B cell (primary cell): ENCODE results near the gene ABR. TPM values are rescaled to one million over a fixed set of nuclear protein-coding genes. Genes with fewer than 3 reads are reported as not detected.

Experiments used
- ATAC-seq: fragments of 200-7000 bp; cut with Tn5 transposase; one replicate; pipeline ENCODE4 v1.10.0; 2021; ENCODE audit warnings: low read depth, mild to moderate bottlenecking, moderate number of reproducible peaks, moderate library complexity
- CTCF ChIA-PET: fragments of 350-600 bp; sonication (Branson Sonifier 250); formaldehyde crosslinking; loops from one replicate; lab custom pipeline; 2021; ENCODE audit warnings: antibody characterized with exemption, inconsistent platforms; lab: Charles Lee
- POLR2A ChIA-PET: fragments of 350-600 bp; sonication (Branson Sonifier 250); formaldehyde crosslinking; loops from one replicate; lab custom pipeline; 2021; ENCODE audit warnings: antibody characterized with exemption; lab: Charles Lee
- DNase-seq: peaks from one replicate; pipeline ENCODE4 v3.0.0; 2013
- H2AFZ ChIP-seq: 2 replicates; pipeline ENCODE4 v1.6.1; 2012; ENCODE audit warnings: mild to moderate bottlenecking, low read depth, low read length; ENCODE audit not compliant: insufficient read depth, poor library complexity, severe bottlenecking
- H3K27ac ChIP-seq, 2 donors: 1 replicate in 1 of 2; 2 replicates in 1 of 2; pipeline ENCODE4 v1.5.1; 2012 to 2013; ENCODE audit warnings: low read length in 2 of 2, mild to moderate bottlenecking in 2 of 2, moderate library complexity in 1 of 2
- H3K27me3 ChIP-seq, 4 experiments: fragments of 200-600 bp in 1 of 4; sonication (generic) in 1 of 4; replicated peaks in 1 of 4; 1 replicate in 2 of 4; 2 replicates in 2 of 4; pipeline versions ENCODE4 v1.6.1 to v1.7.0; 2013 to 2016; ENCODE audit warnings: low read length in 3 of 4, mild to moderate bottlenecking in 2 of 4, mixed read lengths in 1 of 4, moderate library complexity in 1 of 4; ENCODE audit not compliant: insufficient read depth in 4 of 4, control insufficient read depth in 3 of 4; ENCODE audit errors: control extremely low read depth in 1 of 4
- H3K36me3 ChIP-seq, 2 experiments: replicated peaks in 1 of 2; 1 replicate in 1 of 2; 2 replicates in 1 of 2; pipeline versions ENCODE4 v1.6.1 to v1.7.1; 2013; ENCODE audit warnings: low read length in 1 of 2; ENCODE audit not compliant: insufficient read depth in 2 of 2, control insufficient read depth in 1 of 2; ENCODE audit errors: control extremely low read depth in 1 of 2, extremely low read depth in 1 of 2
- H3K4me1 ChIP-seq, 2 donors: fragments of 200-600 bp in 1 of 2; sonication (generic) in 1 of 2; 1 replicate in 1 of 2; 2 replicates in 1 of 2; pipeline versions ENCODE4 v1.5.1 to v1.6.1; 2013 to 2017; ENCODE audit warnings: low read length in 2 of 2; ENCODE audit not compliant: control insufficient read depth in 2 of 2, insufficient read depth in 2 of 2
- H3K4me2 ChIP-seq: replicated peaks from 2 replicates; pipeline ENCODE3; 2012; ENCODE audit warnings: mild to moderate bottlenecking, low read depth, low read length; ENCODE audit not compliant: poor library complexity, severe bottlenecking
- H3K4me3 ChIP-seq, 5 experiments: fragments of 200-600 bp in 1 of 5; sonication (generic) in 1 of 5; 1 replicate in 3 of 5; 2 replicates in 2 of 5; pipeline versions ENCODE4 v1.5.1 to v1.7.0; 2011 to 2016; ENCODE audit warnings: low read length in 4 of 5, mild to moderate bottlenecking in 4 of 5, low read depth in 2 of 5, control low read depth in 1 of 5, moderate library complexity in 1 of 5; ENCODE audit not compliant: insufficient read depth in 1 of 5; ENCODE audit errors: control extremely low read depth in 1 of 5, extremely low read depth in 1 of 5
- H3K79me2 ChIP-seq: fragments of 200-600 bp; sonication (generic); one replicate; pipeline ENCODE4 v1.6.0; 2016; ENCODE audit warnings: low read length; ENCODE audit not compliant: control insufficient read depth, insufficient read depth
- H3K9ac ChIP-seq: fragments of 200-600 bp; sonication (generic); 2 replicates; pipeline ENCODE4 v1.6.1; 2017; ENCODE audit warnings: mild to moderate bottlenecking, low read length, moderate library complexity
- H3K9me3 ChIP-seq, 3 donors: one replicate each; pipeline versions ENCODE4 v1.6.1 to v1.7.1; 2013; ENCODE audit warnings: low read length in 2 of 3; ENCODE audit not compliant: control insufficient read depth in 2 of 3, insufficient read depth in 1 of 3; ENCODE audit errors: control extremely low read depth in 1 of 3
- H4K20me1 ChIP-seq: 2 replicates; pipeline ENCODE4 v1.6.0; 2012; ENCODE audit warnings: mild to moderate bottlenecking, low read length; ENCODE audit not compliant: insufficient read depth, control insufficient read depth, poor library complexity, severe bottlenecking
- H3K27ac Mint-ChIP-seq: one replicate; pipeline ENCODE4 v1.8.0; 2021; ENCODE audit warnings: mixed read lengths
- H3K27me3 Mint-ChIP-seq: one replicate; pipeline ENCODE4 v1.8.0; 2021; ENCODE audit warnings: mixed read lengths
- H3K4me1 Mint-ChIP-seq: one replicate; pipeline ENCODE4 v1.8.0; 2021; ENCODE audit warnings: mixed read lengths
- H3K4me3 Mint-ChIP-seq: one replicate; pipeline ENCODE4 v1.8.0; 2021; ENCODE audit warnings: mixed read lengths
- H3K9me3 Mint-ChIP-seq: one replicate; pipeline ENCODE4 v1.8.0; 2022; ENCODE audit warnings: mixed read lengths; ENCODE audit not compliant: insufficient read depth
- EZH2 ChIP-seq: IDR thresholded peaks from 2 replicates; pipeline ENCODE4 v1.6.1; 2012; ENCODE audit warnings: borderline replicate concordance, low read depth, mild to moderate bottlenecking, moderate library complexity, low read length; ENCODE audit not compliant: insufficient read depth, poor library complexity, severe bottlenecking
- WGBS: methylation state at CpG from one replicate; pipeline ENCODE4 v1.1.5; 2013; ENCODE audit warnings: missing lambda C conversion rate; ENCODE audit not compliant: insufficient coverage; 5-methylcytosine and 5-hydroxymethylcytosine counted together
- intact Hi-C: fragments of 100-400 bp; cut with micrococcal nuclease; formaldehyde crosslinking; loops from one replicate; pipeline ENCODE4 v1.10.0; 2022
- polyA plus RNA-seq: library from polyadenylated mRNA; depleted of rRNA; stranded (reverse); fragments of >200 nt; gene quantifications from 2 replicates; pipeline ENCODE4 v1.2.3, GENCODE V29; 2012
- total RNA-seq, 2 donors: library from RNA; stranded (reverse); fragments of 120-200 nt in 1 of 2; gene quantifications; 1 replicate in 1 of 2; 2 replicates in 1 of 2; pipeline versions ENCODE4 v1.2.3 to v1.2.4, GENCODE V29; 2013 to 2022
- TF ChIP-seq, protein P1 (sequence below): fragments of 200-600 bp; IDR thresholded peaks from one replicate; pipeline ENCODE4 v1.8.0; 2022; ENCODE audit warnings: antibody characterized with exemption, mild to moderate bottlenecking

ABR gene
- total and polyA plus RNA-seq, 2 donors (not counting 1 experiment from before 2014, with no cell fraction given): 79.8 to 262 TPM

GRCh38 chr17:1116602-1117001 lies 63.2 kb downstream of the ABR start:
- Histone ChIP-seq H4K20me1 (peaks cover 74% of the 10 kb centered on the region), H3K9ac (no peak overlapping the region), H2AFZ (no peak overlapping the region), H3K4me1 (peaks cover 0 to 3% of the 10 kb centered on the region in 2 donors), H3K9me3 (peaks cover 0 to 5% (median 0%) of the 10 kb centered on the region in 3 donors), H3K27me3 (no peaks in the 10 kb centered on the region), H3K27ac (no peak overlapping the region), H3K36me3 (peaks cover 0 to 3% of the 10 kb centered on the region in 2 experiments), H3K4me2 (no peak overlapping the region), H3K79me2 (peaks cover 41% of the 10 kb centered on the region), H3K4me3 (no peak overlapping the region)
- ATAC-seq (no peak), DNase-seq (no peak)
- no peak overlapping the region for H3K4me3 Mint-ChIP-seq
- POLR2A ChIA-PET: no interaction called here
- H3K9me3 Mint-ChIP-seq: no peaks in the 10 kb centered on the region
- no peak overlapping the region for H3K27ac Mint-ChIP-seq
- intact Hi-C loops: no loop called here
- WGBS: 85% methylated on average over 10 of the region's 12 CpGs
- H3K4me1 Mint-ChIP-seq: peaks cover 18% of the 10 kb centered on the region
- H3K27me3 Mint-ChIP-seq: no peaks in the 10 kb centered on the region
- TF ChIP-seq, protein P1, sequence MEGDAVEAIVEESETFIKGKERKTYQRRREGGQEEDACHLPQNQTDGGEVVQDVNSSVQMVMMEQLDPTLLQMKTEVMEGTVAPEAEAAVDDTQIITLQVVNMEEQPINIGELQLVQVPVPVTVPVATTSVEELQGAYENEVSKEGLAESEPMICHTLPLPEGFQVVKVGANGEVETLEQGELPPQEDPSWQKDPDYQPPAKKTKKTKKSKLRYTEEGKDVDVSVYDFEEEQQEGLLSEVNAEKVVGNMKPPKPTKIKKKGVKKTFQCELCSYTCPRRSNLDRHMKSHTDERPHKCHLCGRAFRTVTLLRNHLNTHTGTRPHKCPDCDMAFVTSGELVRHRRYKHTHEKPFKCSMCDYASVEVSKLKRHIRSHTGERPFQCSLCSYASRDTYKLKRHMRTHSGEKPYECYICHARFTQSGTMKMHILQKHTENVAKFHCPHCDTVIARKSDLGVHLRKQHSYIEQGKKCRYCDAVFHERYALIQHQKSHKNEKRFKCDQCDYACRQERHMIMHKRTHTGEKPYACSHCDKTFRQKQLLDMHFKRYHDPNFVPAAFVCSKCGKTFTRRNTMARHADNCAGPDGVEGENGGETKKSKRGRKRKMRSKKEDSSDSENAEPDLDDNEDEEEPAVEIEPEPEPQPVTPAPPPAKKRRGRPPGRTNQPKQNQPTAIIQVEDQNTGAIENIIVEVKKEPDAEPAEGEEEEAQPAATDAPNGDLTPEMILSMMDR: no peak
- no peak for TF ChIP-seq EZH2
- CTCF ChIA-PET: interaction anchor here (1.3 kb wide), 1 partner anchor 72 kb away, joined by 3 read pairs; no protein-coding TSS in a partner anchor

DNA sequence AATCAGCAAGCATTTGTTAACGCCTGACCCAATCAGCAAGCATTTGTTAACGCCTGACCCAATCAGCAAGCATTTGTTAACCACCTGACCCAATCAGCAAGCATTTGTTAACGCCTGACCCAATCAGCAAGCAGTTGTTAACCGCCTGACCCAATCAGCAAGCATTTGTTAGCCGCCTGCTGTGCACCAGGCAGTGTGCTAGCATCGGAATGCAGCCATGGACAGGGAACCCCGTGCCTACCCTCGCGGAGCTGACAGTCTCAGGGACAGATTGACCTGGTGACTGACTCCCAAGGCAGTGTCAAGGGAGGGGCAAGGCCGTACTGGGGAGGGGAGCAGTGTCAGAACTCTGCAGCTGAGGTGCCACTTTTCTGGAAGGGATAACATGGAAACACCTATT lies 66.9 kb downstream of the ABR start:
- Mint-ChIP-seq H3K4me3 (no peak overlapping the region), H3K27me3 (no peaks in the 10 kb centered on the region), H3K27ac (no peak overlapping the region), H3K4me1 (peaks cover 43% of the 10 kb centered on the region), H3K9me3 (no peaks in the 10 kb centered on the region)
- TF ChIP-seq EZH2: no peak
- TF ChIP-seq, protein P1: no peak
- H3K4me3 ChIP-seq: no peak overlapping the region
- CTCF ChIA-PET: interaction anchor here (1.3 kb wide), 1 partner anchor 220 kb away, joined by 3 read pairs; no protein-coding TSS in a partner anchor
- H2AFZ ChIP-seq: no peak overlapping the region
- ATAC-seq (no peak), DNase-seq (no peak)
- no peak overlapping the region for H3K4me2 ChIP-seq
- H3K27me3 ChIP-seq: no peaks in the 10 kb centered on the region
- intact Hi-C loops: no loop called here
- peaks cover 43% of the 10 kb centered on the region for H3K79me2 ChIP-seq
- peaks cover 83% of the 10 kb centered on the region for H4K20me1 ChIP-seq
- H3K27ac ChIP-seq: no peak overlapping the region
- peaks cover 15 to 28% of the 10 kb centered on the region in 2 donors for H3K4me1 ChIP-seq
- 92% methylated on average over 10 of the region's 10 CpGs for WGBS
- POLR2A ChIA-PET: interaction anchor here (0.7 kb wide), 2 partner anchors 93 to 113 kb away, joined by 5 read pairs; no protein-coding TSS in a partner anchor
- H3K9ac ChIP-seq: no peak overlapping the region
- peaks cover 0 to 5% (median 0%) of the 10 kb centered on the region in 3 donors for H3K9me3 ChIP-seq
- H3K36me3 ChIP-seq: peaks cover 0 to 3% of the 10 kb centered on the region in 2 experiments
